H1 (cell line): ENCODE results near the gene CHN2. TPM values are rescaled to one million over a fixed set of nuclear protein-coding genes. Genes with fewer than 3 reads are reported as not detected.

Experiments used
- CTCF ChIA-PET: fragments of 300-600 bp; sonication (Branson Sonifier 250); formaldehyde crosslinking; loops from one replicate; lab custom pipeline; 2021; ENCODE audit not compliant: partially characterized antibody; lab: Charles Lee
- POLR2A ChIA-PET: fragments of 300-600 bp; sonication (Branson Sonifier 250); formaldehyde crosslinking; loops from one replicate; lab custom pipeline; 2021; ENCODE audit warnings: inconsistent platforms; ENCODE audit not compliant: partially characterized antibody; lab: Charles Lee
- DNase-seq, 2 experiments: peaks; one replicate each; pipeline versions ENCODE4 v3.0.0 to v3.0.0-alpha.2; 2010 to 2022; ENCODE audit warnings: low spot score in 2 of 2, low read depth in 1 of 2, mixed read lengths in 1 of 2
- FAIRE-seq: peaks from 2 replicates; lab custom pipeline; 2011; peaks lifted over from hg19 to GRCh38; lab: Jason Lieb, UNC
- H2AFZ ChIP-seq: 2 replicates; pipeline ENCODE4 v1.8.1; 2012; ENCODE audit warnings: low read length, inconsistent platforms
- H2AK5ac ChIP-seq: 2 replicates; pipeline ENCODE4 v1.6.1; 2013; ENCODE audit warnings: low read depth, low read length
- H2BK120ac ChIP-seq: replicated peaks from 2 replicates; pipeline ENCODE3; 2013; ENCODE audit warnings: low read depth, low read length, inconsistent platforms
- H2BK12ac ChIP-seq: 2 replicates; pipeline ENCODE4 v1.6.1; 2013; ENCODE audit warnings: low read depth, low read length
- H2BK15ac ChIP-seq: 2 replicates; pipeline ENCODE4 v1.6.1; 2013; ENCODE audit warnings: low read length
- H2BK20ac ChIP-seq: 2 replicates; pipeline ENCODE4 v1.6.1; 2013; ENCODE audit warnings: low read length
- H2BK5ac ChIP-seq: 2 replicates; pipeline ENCODE4 v1.6.1; 2013; ENCODE audit warnings: low read depth, low read length
- H3K14ac ChIP-seq: 2 replicates; pipeline ENCODE4 v1.6.1; 2013; ENCODE audit warnings: inconsistent platforms; ENCODE audit not compliant: insufficient read length
- H3K18ac ChIP-seq: 2 replicates; pipeline ENCODE4 v1.6.1; 2013; ENCODE audit warnings: low read length; ENCODE audit errors: extremely low read depth
- H3K23ac ChIP-seq: 2 replicates; pipeline ENCODE4 v1.6.1; 2013; ENCODE audit warnings: inconsistent platforms; ENCODE audit not compliant: insufficient read length
- H3K23me2 ChIP-seq: 2 replicates; pipeline ENCODE4 v1.6.1; 2013; ENCODE audit warnings: low read depth, low read length
- H3K27ac ChIP-seq: 2 replicates; pipeline ENCODE4 v1.6.1; 2011; ENCODE audit warnings: low read depth, low read length, inconsistent platforms
- H3K27me3 ChIP-seq, 4 experiments: replicated peaks in 1 of 4; 1 replicate in 1 of 4; 2 replicates in 3 of 4; pipeline versions ENCODE4 v1.6.1 to v1.8.1; 2011 to 2013; ENCODE audit warnings: low read length in 3 of 4, mild to moderate bottlenecking in 3 of 4, inconsistent platforms in 2 of 4, mixed read lengths in 2 of 4, moderate library complexity in 1 of 4; ENCODE audit not compliant: control insufficient read depth in 3 of 4, insufficient read depth in 3 of 4; ENCODE audit errors: extremely low read depth in 1 of 4
- H3K36me3 ChIP-seq, 4 experiments: 2 replicates each; pipeline versions ENCODE4 v1.6.1 to v1.8.1; 2011 to 2013; ENCODE audit warnings: mild to moderate bottlenecking in 4 of 4, low read length in 3 of 4, moderate library complexity in 2 of 4, control low read depth in 1 of 4, inconsistent platforms in 1 of 4; ENCODE audit not compliant: insufficient read depth in 4 of 4, control insufficient read depth in 2 of 4
- H3K4ac ChIP-seq: replicated peaks from 2 replicates; pipeline ENCODE3; 2013; ENCODE audit warnings: low read length, low read depth, mixed read lengths, inconsistent platforms; ENCODE audit not compliant: insufficient read length
- H3K4me1 ChIP-seq, 4 experiments: replicated peaks in 1 of 4; 1 replicate in 1 of 4; 2 replicates in 3 of 4; pipeline versions ENCODE4 v1.6.1 to v1.8.1; 2011 to 2013; ENCODE audit warnings: low read length in 3 of 4, inconsistent platforms in 2 of 4, mixed read lengths in 1 of 4; ENCODE audit not compliant: insufficient read depth in 4 of 4, control insufficient read depth in 3 of 4
- H3K4me2 ChIP-seq, 2 experiments: 2 replicates each; pipeline versions ENCODE4 v1.6.1 to v1.8.1; 2011 to 2013; ENCODE audit warnings: low read depth in 2 of 2, low read length in 2 of 2, control low read depth in 1 of 2, inconsistent platforms in 1 of 2, mild to moderate bottlenecking in 1 of 2; ENCODE audit not compliant: insufficient read depth in 1 of 2
- H3K4me3 ChIP-seq, 4 experiments: fragments of 200-600, 300-600 bp in 1 of 4; sonication (generic), shearing (Covaris generic), sonication (Bioruptor Twin) in 1 of 4; 2 replicates each; pipeline versions ENCODE4 v1.5.1 to v1.8.1; 2011 to 2016; ENCODE audit warnings: low read length in 4 of 4, low read depth in 3 of 4, control low read depth in 2 of 4, inconsistent platforms in 2 of 4, mild to moderate bottlenecking in 2 of 4, mixed read lengths in 1 of 4, moderate library complexity in 1 of 4; ENCODE audit not compliant: insufficient read depth in 2 of 4; ENCODE audit errors: extremely low read depth in 1 of 4
- H3K56ac ChIP-seq: replicated peaks from 2 replicates; pipeline ENCODE3; 2013; ENCODE audit warnings: low read depth, mild to moderate bottlenecking, mixed read lengths, low read length, inconsistent platforms; ENCODE audit not compliant: insufficient read length
- H3K79me1 ChIP-seq: 2 replicates; pipeline ENCODE4 v1.6.1; 2013; ENCODE audit warnings: low read depth, low read length, control low read depth
- H3K79me2 ChIP-seq, 2 experiments: 2 replicates each; pipeline versions ENCODE4 v1.6.1 to v1.8.1; 2012 to 2013; ENCODE audit warnings: low read length in 2 of 2, mild to moderate bottlenecking in 2 of 2, inconsistent platforms in 1 of 2; ENCODE audit not compliant: insufficient read depth in 2 of 2, control insufficient read depth in 1 of 2
- H3K9ac ChIP-seq, 4 experiments: replicated peaks in 1 of 4; 1 replicate in 1 of 4; 2 replicates in 3 of 4; pipeline versions ENCODE4 v1.6.1 to v1.8.1; 2011 to 2013; ENCODE audit warnings: low read depth in 3 of 4, low read length in 3 of 4, control low read depth in 2 of 4, mild to moderate bottlenecking in 2 of 4, moderate library complexity in 2 of 4, inconsistent platforms in 1 of 4; ENCODE audit errors: extremely low read depth in 1 of 4
- H3K9me3 ChIP-seq, 2 experiments: 2 replicates each; pipeline versions ENCODE4 v1.6.1 to v1.8.1; 2012 to 2013; ENCODE audit warnings: mild to moderate bottlenecking in 2 of 2, moderate library complexity in 2 of 2, control low read depth in 1 of 2, inconsistent platforms in 1 of 2, low read depth in 1 of 2, low read length in 1 of 2, mixed read lengths in 1 of 2; ENCODE audit not compliant: insufficient read depth in 2 of 2
- H4K20me1 ChIP-seq, 2 experiments: replicated peaks in 1 of 2; 2 replicates each; pipeline versions ENCODE3 to v1.8.1; 2011 to 2013; ENCODE audit warnings: inconsistent platforms in 2 of 2, low read length in 2 of 2, mild to moderate bottlenecking in 1 of 2; ENCODE audit not compliant: insufficient read depth in 2 of 2, control insufficient read depth in 1 of 2
- H4K5ac ChIP-seq: 2 replicates; pipeline ENCODE4 v1.6.1; 2013; ENCODE audit warnings: low read length, low read depth, mixed read lengths, inconsistent platforms; ENCODE audit not compliant: insufficient read length
- H4K8ac ChIP-seq: 2 replicates; pipeline ENCODE4 v1.8.0; 2013; ENCODE audit warnings: mild to moderate bottlenecking, moderate library complexity, low read length, inconsistent platforms; ENCODE audit not compliant: insufficient read depth; ENCODE audit errors: extremely low read depth
- H4K91ac ChIP-seq: replicated peaks from 2 replicates; pipeline ENCODE3; 2013; ENCODE audit warnings: low read length, mixed read lengths, inconsistent platforms; ENCODE audit not compliant: insufficient read length
- BCL11A ChIP-seq, 2 experiments: IDR thresholded peaks; one replicate each; pipeline ENCODE4 v1.6.1; 2011; ENCODE audit warnings: low read depth in 2 of 2, low read length in 2 of 2, mild to moderate bottlenecking in 2 of 2
- WGBS, 2 experiments: shearing (Covaris generic) in 1 of 2; methylation state at CpG; one replicate each; pipeline versions ENCODE4 v1.1.6 to v1.1.7; 2013 to 2015; ENCODE audit warnings: low lambda C conversion rate in 2 of 2, mixed read lengths in 2 of 2, inconsistent platforms in 1 of 2, low coverage in 1 of 2, missing lambda C conversion rate in 1 of 2; ENCODE audit not compliant: insufficient replicate concordance in 2 of 2, insufficient coverage in 1 of 2, insufficient read length in 1 of 2; ENCODE audit errors: extremely low coverage in 1 of 2, missing lambda C conversion rate in 1 of 2; 5-methylcytosine and 5-hydroxymethylcytosine counted together
- polyA plus RNA-seq, 7 experiments: library from polyadenylated mRNA; depleted of rRNA in 3 of 7; stranded (reverse) in 5 of 7; unstranded in 2 of 7; fragments of >200 nt in 5 of 7; fragments of 200-250 nt in 2 of 7; gene quantifications; 1 replicate in 5 of 7; 2 replicates in 1 of 7; 4 replicates in 1 of 7; pipeline versions ENCODE4 v1.2.1 to v1.2.3, GENCODE V29; 2011 to 2013; ENCODE audit warnings: missing spikeins in 2 of 7, mixed read lengths in 2 of 7
- total RNA-seq: library from RNA; stranded (reverse); fragmentation: NEBNext Ultra II Directional; extraction: Animal tissue kit (Norgen Biotek cat#: 25700); gene quantifications from 2 replicates; pipeline ENCODE4 v1.2.1, GENCODE V29; 2021

CHN2 gene
- total and polyA plus RNA-seq, 2 of the 8 experiments (the other 6 are each of a cell fraction or from before 2014, with no cell fraction given): 2.9 to 4.8 TPM

DNA sequence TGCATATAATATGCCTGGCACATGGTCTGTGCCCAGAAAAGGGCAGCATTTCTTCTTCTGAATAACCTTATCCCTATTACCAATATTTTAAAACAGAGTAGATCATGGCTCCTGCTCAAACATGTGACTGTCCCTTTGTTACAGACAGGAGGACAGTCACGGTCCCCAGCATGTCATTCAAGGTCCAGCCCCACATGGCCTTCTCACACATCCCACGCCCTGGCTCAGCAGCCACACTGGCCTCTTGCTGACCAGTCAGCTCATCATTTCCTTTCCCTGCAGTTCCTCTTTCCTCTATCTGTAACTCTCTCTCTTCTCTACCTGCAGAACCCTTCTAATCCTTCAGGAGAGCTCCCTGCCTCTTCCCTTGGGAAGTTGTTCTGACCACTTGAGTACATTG is 167.8 kb downstream of the CHN2 start:
- Histone ChIP-seq H2BK12ac (0 out of 2 replicates have a peak overlapping the region, but pooled peaks have one; percentile 40), H3K4me2 (no peak overlapping the region), H2AFZ (no peak overlapping the region), H2BK5ac (no peak overlapping the region), H3K36me3 (no peaks in the 10 kb centered on the region), H3K79me2 (no peaks in the 10 kb centered on the region), H3K27me3 (no peaks in the 10 kb centered on the region), H2AK5ac (0 out of 2 replicates have a peak overlapping the region, but pooled peaks have one; percentile 57), H4K20me1 (no peaks in the 10 kb centered on the region), H3K9ac (no peak overlapping the region), H3K18ac (no peak overlapping the region), H2BK15ac (no peak overlapping the region), H3K4ac (no peak overlapping the region), H3K56ac (no peak overlapping the region), H3K4me3 (no peak overlapping the region), H3K4me1 (peaks cover 0 to 5% (median 3%) of the 10 kb centered on the region in 4 experiments; a peak in 2 of 7 replicates), H3K14ac (no peak overlapping the region), H3K79me1 (no peaks in the 10 kb centered on the region), H4K8ac (no peak overlapping the region), H3K23me2 (no peaks in the 10 kb centered on the region), H3K27ac (no peak overlapping the region), H3K9me3 (no peaks in the 10 kb centered on the region), H3K23ac (no peak overlapping the region), H4K91ac (no peak overlapping the region), H2BK20ac (0 out of 2 replicates have a peak overlapping the region, but pooled peaks have one; percentile 13), H4K5ac (no peak overlapping the region), H2BK120ac (no peak overlapping the region)
- ChIA-PET POLR2A (no interaction called here), CTCF (interaction anchor here (1.3 to 1.4 kb wide), 2 partner anchors 10 to 54 kb away, joined by 3 read pairs; no protein-coding TSS in a partner anchor)
- DNase-seq (no peak), FAIRE-seq (no peak)
- 96% methylated on average over 2 of the region's 2 CpGs; no CpG with 5 or more reads in 1 of the 2 experiments for WGBS, 2 experiments
- TF ChIP-seq BCL11A (IDR thresholded peaks at IDR 0.05; ENCODE audit: low read depth in 2 of 2, low read length in 2 of 2): no peak
